ENCODE measurements around the gene VPS54. TPM values are rescaled to one million over a fixed set of nuclear protein-coding genes. Genes with fewer than 3 reads are reported as not detected.

The VPS54 gene
- total RNA-seq, 2 donors from 2014 or later: 17.8 to 22.8 TPM

DNA sequence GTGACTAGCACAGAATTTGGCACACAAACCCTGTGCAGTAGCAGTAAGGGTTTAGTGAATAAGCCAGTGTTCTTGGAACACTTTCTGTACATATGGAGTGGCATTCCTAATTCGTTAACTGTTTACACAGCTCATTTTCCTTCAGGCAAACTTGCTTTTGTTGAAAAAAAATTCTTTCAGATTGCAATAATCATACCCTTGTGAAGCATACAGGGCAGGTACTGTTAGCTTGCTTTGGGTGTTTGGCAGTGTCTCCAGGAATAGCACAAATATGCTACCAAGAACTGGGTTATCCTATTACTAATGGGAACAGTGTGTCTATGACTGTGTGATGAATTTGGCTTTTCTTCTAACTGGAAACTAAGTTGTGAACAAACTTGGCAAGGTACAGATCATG lies 144.1 kb downstream of the VPS54 start:
- TF ChIP-seq POLR2A (IDR thresholded peaks at IDR 0.05): no peak
- TF ChIP-seq, protein P1, sequence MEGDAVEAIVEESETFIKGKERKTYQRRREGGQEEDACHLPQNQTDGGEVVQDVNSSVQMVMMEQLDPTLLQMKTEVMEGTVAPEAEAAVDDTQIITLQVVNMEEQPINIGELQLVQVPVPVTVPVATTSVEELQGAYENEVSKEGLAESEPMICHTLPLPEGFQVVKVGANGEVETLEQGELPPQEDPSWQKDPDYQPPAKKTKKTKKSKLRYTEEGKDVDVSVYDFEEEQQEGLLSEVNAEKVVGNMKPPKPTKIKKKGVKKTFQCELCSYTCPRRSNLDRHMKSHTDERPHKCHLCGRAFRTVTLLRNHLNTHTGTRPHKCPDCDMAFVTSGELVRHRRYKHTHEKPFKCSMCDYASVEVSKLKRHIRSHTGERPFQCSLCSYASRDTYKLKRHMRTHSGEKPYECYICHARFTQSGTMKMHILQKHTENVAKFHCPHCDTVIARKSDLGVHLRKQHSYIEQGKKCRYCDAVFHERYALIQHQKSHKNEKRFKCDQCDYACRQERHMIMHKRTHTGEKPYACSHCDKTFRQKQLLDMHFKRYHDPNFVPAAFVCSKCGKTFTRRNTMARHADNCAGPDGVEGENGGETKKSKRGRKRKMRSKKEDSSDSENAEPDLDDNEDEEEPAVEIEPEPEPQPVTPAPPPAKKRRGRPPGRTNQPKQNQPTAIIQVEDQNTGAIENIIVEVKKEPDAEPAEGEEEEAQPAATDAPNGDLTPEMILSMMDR (IDR thresholded peaks at IDR 0.05): no peak
- no peaks in the 10 kb centered on the region for H3K9me3 ChIP-seq
- no peaks in the 10 kb centered on the region for H3K36me3 ChIP-seq (replicated peaks in 1 of 2; ENCODE audit: insufficient read depth in 1 of 2, low read depth in 2 of 2)
- intact Hi-C loops (cut with DNase I): no loop called here
- DNase-seq (no peak), ATAC-seq (peak; percentile 53)
- H3K27ac ChIP-seq: peak overlapping the region in 1 of 4 donors; percentile 64
- H3K27me3 ChIP-seq: no peaks in the 10 kb centered on the region
- H3K4me3 ChIP-seq: no peak overlapping the region
- H3K4me1 ChIP-seq: peaks cover 6% of the 10 kb centered on the region
- WGBS, 2 donors: 38 to 60% methylated on average over 1 of the region's 1 CpG

- Histone ChIP-seq H3K4me3 (no peak overlapping the region), H3K27me3 (no peaks in the 10 kb centered on the region), H3K9me3 (no peaks in the 10 kb centered on the region), H3K36me3 (replicated peaks in 1 of 2; ENCODE audit: insufficient read depth in 1 of 2, low read depth in 2 of 2) (no peaks in the 10 kb centered on the region), H3K4me1 (peaks cover 6% of the 10 kb centered on the region), H3K27ac (peak overlapping the region in 1 of 4 donors; percentile 64)
- TF ChIP-seq, protein P1 (IDR thresholded peaks at IDR 0.05): no peak
- no peak for TF ChIP-seq POLR2A (IDR thresholded peaks at IDR 0.05)
- 92 to 95% methylated on average over 5 of the region's 5 CpGs for WGBS, 2 donors
- DNase-seq (no peak), ATAC-seq (no peak)
- intact Hi-C loops (cut with DNase I): no loop called here
These were observed 144.8 kb downstream of the VPS54 start for GRCh38 chr2:63874204-63875130.

DNA sequence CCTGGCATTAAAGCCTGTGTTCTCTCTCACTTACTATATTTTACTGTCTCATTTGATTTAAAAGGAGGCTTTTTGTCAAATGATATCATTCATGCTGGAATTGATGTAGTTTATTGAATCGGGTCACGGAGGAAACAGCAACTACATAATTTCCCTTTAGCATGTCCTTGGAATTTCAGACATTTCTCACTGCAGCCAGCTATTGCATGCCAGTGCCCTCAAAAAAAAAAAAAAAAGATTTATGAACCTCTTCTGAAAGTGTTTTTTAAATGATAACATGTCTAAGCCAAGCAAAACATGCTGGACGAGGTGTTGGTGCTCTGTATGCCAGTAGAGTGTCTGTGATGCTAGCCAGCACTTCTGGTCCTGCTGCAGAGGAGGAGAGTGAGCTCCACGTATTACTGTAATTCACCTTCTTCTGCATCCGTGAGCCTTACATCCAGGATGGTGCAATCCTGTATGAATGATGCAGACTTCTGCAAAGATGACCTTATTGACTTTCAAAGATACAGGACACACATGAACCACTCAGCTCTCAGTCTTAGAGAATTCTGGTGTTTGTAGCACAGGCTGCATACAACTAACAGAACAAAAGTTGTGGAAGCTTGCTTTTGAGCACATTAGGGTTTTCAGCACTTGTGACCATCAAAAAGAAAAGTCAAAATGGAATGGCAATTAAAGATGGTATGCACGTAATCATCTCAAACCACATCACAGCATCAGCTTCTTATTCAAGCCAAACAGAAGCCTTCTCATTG lies 146.5 kb downstream of the VPS54 start:
- WGBS, 2 donors: 59 to 69% methylated on average over 6 of the region's 6 CpGs
- intact Hi-C loops (cut with DNase I): no loop called here
- H3K27ac ChIP-seq: no peak overlapping the region
- no peaks in the 10 kb centered on the region for H3K27me3 ChIP-seq
- TF ChIP-seq POLR2A (IDR thresholded peaks at IDR 0.05): no peak
- TF ChIP-seq, protein P1 (IDR thresholded peaks at IDR 0.05): no peak
- H3K4me1 ChIP-seq: peaks cover 6% of the 10 kb centered on the region
- no peaks in the 10 kb centered on the region for H3K36me3 ChIP-seq (replicated peaks in 1 of 2; ENCODE audit: insufficient read depth in 1 of 2, low read depth in 2 of 2)
- ATAC-seq: no peak
- H3K9me3 ChIP-seq: no peaks in the 10 kb centered on the region
- H3K4me3 ChIP-seq: no peak overlapping the region
- no peak for DNase-seq

DNA sequence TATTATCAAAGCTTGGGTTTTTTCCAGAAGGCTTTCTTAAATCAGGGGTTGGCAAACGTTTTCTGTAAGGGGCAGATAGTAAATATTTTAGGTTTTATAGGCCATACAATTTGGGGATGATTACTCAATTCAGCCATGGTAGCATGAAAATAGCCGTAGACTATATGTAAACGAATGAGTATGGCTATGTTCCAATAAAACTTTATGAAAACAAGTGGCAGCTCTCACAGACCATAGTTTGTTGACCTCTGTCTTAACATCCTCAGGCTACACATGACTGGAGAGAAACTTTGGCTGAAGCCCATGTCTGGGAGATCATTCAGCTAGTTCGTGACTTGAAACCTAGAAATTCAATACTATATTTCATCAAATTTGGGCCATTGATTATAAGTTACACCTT lies 147.4 kb downstream of the VPS54 start:
- Histone ChIP-seq H3K9me3 (no peaks in the 10 kb centered on the region), H3K4me1 (peaks cover 6% of the 10 kb centered on the region), H3K4me3 (no peak overlapping the region), H3K27ac (peak overlapping the region in 1 of 4 donors; percentile 36), H3K36me3 (replicated peaks in 1 of 2; ENCODE audit: insufficient read depth in 1 of 2, low read depth in 2 of 2) (no peaks in the 10 kb centered on the region), H3K27me3 (no peaks in the 10 kb centered on the region)
- 77% methylated on average over 4 of the region's 4 CpGs for WGBS, 2 donors
- intact Hi-C loops (cut with DNase I): no loop called here
- ATAC-seq: no peak
- no peak for TF ChIP-seq POLR2A (IDR thresholded peaks at IDR 0.05)
- TF ChIP-seq, protein P1 (IDR thresholded peaks at IDR 0.05): no peak
- DNase-seq: no peak
